ENCODE measurements around the gene SLC11A1. TPM values are rescaled to one million over a fixed set of nuclear protein-coding genes. Genes with fewer than 3 reads are reported as not detected.

Gene SLC11A1
- total RNA-seq, 2 experiments from 2014 or later, result 0.57 to 0.78 TPM

- peak overlapping the region; percentile 97; the same call in 1 of the 2 replicates for H2AFZ ChIP-seq (ENCODE audit: low read length)
- H3K4me3 ChIP-seq (ENCODE audit: low read depth, low read length, poor library complexity, severe bottlenecking), result no peak overlapping the region
- BruUV-seq (replicated peaks), result no TSS peak
- peak overlapping the region; percentile 79 for H3K4me2 ChIP-seq (ENCODE audit: low read length)
- H3K9me3 ChIP-seq (ENCODE audit: low read length), result no peaks in the 10 kb centered on the region
- H3K36me3 ChIP-seq (ENCODE audit: insufficient read depth, low read length), result no peaks in the 10 kb centered on the region
- intact Hi-C loops (cut with micrococcal nuclease; ENCODE audit: unreplicated experiment), result loop anchor here (5.0 kb wide), 2 partner anchors 37 to 498 kb away; partner anchors contain the start of gene CATIP
- no peaks in the 10 kb centered on the region for H3K79me2 ChIP-seq (ENCODE audit: insufficient read depth, low read depth, low read length)
- DNase-seq (ENCODE audit: low spot score), result no peak
- H3K27ac ChIP-seq (ENCODE audit: low read depth, low read length, poor library complexity, severe bottlenecking), result peak overlapping the region; percentile 87
- TF ChIP-seq CTCF (conservative IDR thresholded peaks at IDR 0.05; ENCODE audit: low read length), result no peak
- no peak for TF ChIP-seq EZH2phosphoT487 (IDR thresholded peaks at IDR 0.05; ENCODE audit: borderline replicate concordance, low read depth, low read length)
- H4K20me1 ChIP-seq (ENCODE audit: insufficient read depth, low read length), result no peaks in the 10 kb centered on the region
- H3K9me2 ChIP-seq (ENCODE audit: insufficient read depth, low read length), result no peaks in the 10 kb centered on the region
- ChIA-PET POLR2A (interaction anchor here (0.6 to 1.6 kb wide), 14 partner anchors 10 to 765 kb away, joined by 3 to 10 read pairs (median 4); partner anchors contain the start of genes AAMP, PNKD and TMBIM1), CTCF (ENCODE audit: unreplicated experiment) (interaction anchor here (0.6 to 1.8 kb wide), 6 partner anchors 9 to 104 kb away, joined by 3 to 6 read pairs (median 4); no protein-coding TSS in a partner anchor)
- peaks cover 44% of the 10 kb centered on the region for H3K4me1 ChIP-seq (ENCODE audit: insufficient read depth, low read length, poor library complexity, severe bottlenecking)
These were observed 12.4 kb downstream of the SLC11A1 start for GRCh38 chr2:218394298-218395089.

GRCh38 chr2:218395090-218395444 is 13.0 kb downstream of the SLC11A1 start:
- Histone ChIP-seq H2AFZ (ENCODE audit: low read length) (peak overlapping the region; percentile 97; the same call in 1 of the 2 replicates), H3K27ac (ENCODE audit: low read depth, low read length, poor library complexity, severe bottlenecking) (peak overlapping the region; percentile 87)

More at GRCh38 chr2:218395090-218395444, 13.0 kb downstream of the SLC11A1 start:
- Histone ChIP-seq H3K9me3 (ENCODE audit: low read length) (no peaks in the 10 kb centered on the region), H4K20me1 (ENCODE audit: insufficient read depth, low read length) (no peaks in the 10 kb centered on the region), H3K9me2 (ENCODE audit: insufficient read depth, low read length) (no peaks in the 10 kb centered on the region), H3K79me2 (ENCODE audit: insufficient read depth, low read depth, low read length) (peaks cover 2% of the 10 kb centered on the region; the same call in 1 of the 2 replicates), H3K4me1 (ENCODE audit: insufficient read depth, low read length, poor library complexity, severe bottlenecking) (peaks cover 44% of the 10 kb centered on the region), H3K4me3 (ENCODE audit: low read depth, low read length, poor library complexity, severe bottlenecking) (peak overlapping the region; percentile 88), H3K4me2 (ENCODE audit: low read length) (peak overlapping the region; percentile 79), H3K36me3 (ENCODE audit: insufficient read depth, low read length) (no peaks in the 10 kb centered on the region)
- peak; percentile 25 for DNase-seq (ENCODE audit: low spot score)
- no TSS peak for BruUV-seq (replicated peaks)
- intact Hi-C loops (cut with micrococcal nuclease; ENCODE audit: unreplicated experiment), result loop anchor here (5.0 kb wide), 2 partner anchors 38 to 497 kb away; partner anchors contain the start of gene CATIP
- POLR2A ChIA-PET, result interaction anchor here (1.0 to 1.6 kb wide), 3 partner anchors 93 to 125 kb away, joined by 3 to 10 read pairs (median 4); partner anchors contain the start of genes AAMP and PNKD
- CTCF ChIA-PET (ENCODE audit: unreplicated experiment), result interaction anchor here (1.4 kb wide), 1 partner anchor 11 kb away, joined by 3 read pairs; no protein-coding TSS in a partner anchor
- no peak for TF ChIP-seq EZH2phosphoT487 (IDR thresholded peaks at IDR 0.05; ENCODE audit: borderline replicate concordance, low read depth, low read length)
- TF ChIP-seq CTCF (conservative IDR thresholded peaks at IDR 0.05; ENCODE audit: low read length), result no peak
